Caco-2 (cell line): ENCODE data around the gene COL17A1. TPM values are rescaled to one million over a fixed set of nuclear protein-coding genes. Genes with fewer than 3 reads are reported as not detected.

Experiments
- BruUV-seq: library from RNA; stranded (reverse); fragments of 400-500 nt; replicated peaks from 2 replicates; lab custom pipeline; 2021; lab: Mats Ljungman, UMichigan
- CTCF ChIA-PET: fragments of 300-600 bp; sonication (Branson Sonifier 250); formaldehyde crosslinking; loops from one replicate; lab custom pipeline; 2022; ENCODE audit warnings: antibody characterized with exemption; lab: Charles Lee
- POLR2A ChIA-PET: fragments of 300-600 bp; sonication (Branson Sonifier 250); formaldehyde crosslinking; loops from one replicate; lab custom pipeline; 2022; ENCODE audit warnings: antibody characterized with exemption; lab: Charles Lee
- DNase-seq, 2 experiments: peaks; one replicate each; pipeline versions ENCODE4 v3.0.0 to v3.0.0-alpha.2; 2020 to 2022
- H3K27me3 ChIP-seq: replicated peaks from 2 replicates; pipeline ENCODE4 v1.6.0; 2011; ENCODE audit warnings: low read length; ENCODE audit not compliant: control insufficient read depth, insufficient read depth
- H3K36me3 ChIP-seq: 2 replicates; pipeline ENCODE4 v1.5.1; 2011; ENCODE audit warnings: low read length; ENCODE audit not compliant: control insufficient read depth, insufficient read depth
- H3K4me1 ChIP-seq: fragments of 250-450 bp; sonication (Bioruptor Pico); 2 replicates; pipeline ENCODE4 v1.5.1; 2020; ENCODE audit warnings: mild to moderate bottlenecking
- H3K4me3 ChIP-seq: 2 replicates; pipeline ENCODE4 v1.5.1; 2011; ENCODE audit warnings: low read depth, mild to moderate bottlenecking, control low read depth, low read length
- H3K9me3 ChIP-seq: fragments of 250-450 bp; sonication (Bioruptor Pico); 2 replicates; pipeline ENCODE4 v1.5.1; 2020; ENCODE audit warnings: mild to moderate bottlenecking, moderate library complexity
- H3K27ac Mint-ChIP-seq: one replicate; pipeline ENCODE4 v1.8.0; 2022; ENCODE audit warnings: mixed read lengths; ENCODE audit not compliant: unreplicated experiment
- H3K27me3 Mint-ChIP-seq: one replicate; pipeline ENCODE4 v1.8.0; 2022; ENCODE audit warnings: mixed read lengths; ENCODE audit not compliant: insufficient read depth, unreplicated experiment
- H3K36me3 Mint-ChIP-seq: one replicate; pipeline ENCODE4 v1.8.0; 2022; ENCODE audit warnings: mild to moderate bottlenecking, mixed read lengths; ENCODE audit not compliant: insufficient read depth, unreplicated experiment
- H3K4me1 Mint-ChIP-seq: one replicate; pipeline ENCODE4 v1.8.0; 2022; ENCODE audit warnings: low read depth, mixed read lengths; ENCODE audit not compliant: unreplicated experiment
- H3K4me3 Mint-ChIP-seq: one replicate; pipeline ENCODE4 v1.8.0; 2022; ENCODE audit warnings: mild to moderate bottlenecking, moderate library complexity, mixed read lengths; ENCODE audit not compliant: unreplicated experiment
- H3K9me3 Mint-ChIP-seq: one replicate; pipeline ENCODE4 v1.8.0; 2022; ENCODE audit warnings: mixed read lengths; ENCODE audit not compliant: unreplicated experiment
- intact Hi-C: fragments of 100-400 bp; cut with micrococcal nuclease; formaldehyde crosslinking; loops from one replicate; pipeline ENCODE4 v1.10.0; 2022; ENCODE audit not compliant: unreplicated experiment
- total RNA-seq: library from RNA; stranded (reverse); gene quantifications from 2 replicates; pipeline ENCODE4 v1.2.3, GENCODE V29; 2022
- TF ChIP-seq, protein P1 (sequence below), 2 experiments: fragments of 200-600 bp in 1 of 2; IDR thresholded peaks; 1 replicate in 1 of 2; 2 replicates in 1 of 2; pipeline versions ENCODE4 v1.5.1 to v1.8.0; 2011 to 2022; ENCODE audit warnings: antibody characterized with exemption in 1 of 2, control low read depth in 1 of 2, inconsistent platforms in 1 of 2, low read depth in 1 of 2, low read length in 1 of 2, mild to moderate bottlenecking in 1 of 2, moderate library complexity in 1 of 2; ENCODE audit not compliant: insufficient read depth in 1 of 2, severe bottlenecking in 1 of 2, unreplicated experiment in 1 of 2

Gene COL17A1
- total RNA-seq, 1 experiment from 2014 or later: 0.45 TPM

DNA sequence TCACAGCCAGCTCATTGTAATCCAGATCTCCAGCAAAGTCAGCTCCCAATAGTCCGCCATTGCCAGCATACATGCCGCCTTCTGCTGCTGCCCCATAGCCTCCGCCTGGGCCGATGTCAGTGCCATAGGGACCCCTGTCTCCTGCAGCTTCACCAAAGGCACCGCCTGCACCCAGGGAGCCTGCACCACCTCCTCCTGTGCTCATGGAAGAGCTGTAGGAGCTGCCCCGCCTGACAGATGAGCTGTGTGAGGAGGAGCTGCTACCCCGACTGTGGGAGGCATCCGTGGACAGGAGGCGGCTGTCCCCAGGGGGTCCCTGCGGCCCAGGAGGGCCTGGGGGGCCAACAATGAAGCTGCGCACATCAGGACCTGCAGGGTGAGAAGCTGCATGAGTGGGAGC is 51.7 kb downstream of the COL17A1 start:
- Histone ChIP-seq H3K27me3 (no peaks in the 10 kb centered on the region), H3K4me3 (no peak overlapping the region), H3K36me3 (no peaks in the 10 kb centered on the region), H3K4me1 (no peaks in the 10 kb centered on the region), H3K9me3 (no peaks in the 10 kb centered on the region)
- Mint-ChIP-seq H3K36me3 (peaks cover 21% of the 10 kb centered on the region), H3K9me3 (no peaks in the 10 kb centered on the region), H3K27me3 (no peaks in the 10 kb centered on the region), H3K4me1 (no peaks in the 10 kb centered on the region), H3K27ac (no peak overlapping the region), H3K4me3 (no peak overlapping the region)
- CTCF ChIA-PET: no interaction called here
- POLR2A ChIA-PET: no interaction called here
- TF ChIP-seq, protein P1, sequence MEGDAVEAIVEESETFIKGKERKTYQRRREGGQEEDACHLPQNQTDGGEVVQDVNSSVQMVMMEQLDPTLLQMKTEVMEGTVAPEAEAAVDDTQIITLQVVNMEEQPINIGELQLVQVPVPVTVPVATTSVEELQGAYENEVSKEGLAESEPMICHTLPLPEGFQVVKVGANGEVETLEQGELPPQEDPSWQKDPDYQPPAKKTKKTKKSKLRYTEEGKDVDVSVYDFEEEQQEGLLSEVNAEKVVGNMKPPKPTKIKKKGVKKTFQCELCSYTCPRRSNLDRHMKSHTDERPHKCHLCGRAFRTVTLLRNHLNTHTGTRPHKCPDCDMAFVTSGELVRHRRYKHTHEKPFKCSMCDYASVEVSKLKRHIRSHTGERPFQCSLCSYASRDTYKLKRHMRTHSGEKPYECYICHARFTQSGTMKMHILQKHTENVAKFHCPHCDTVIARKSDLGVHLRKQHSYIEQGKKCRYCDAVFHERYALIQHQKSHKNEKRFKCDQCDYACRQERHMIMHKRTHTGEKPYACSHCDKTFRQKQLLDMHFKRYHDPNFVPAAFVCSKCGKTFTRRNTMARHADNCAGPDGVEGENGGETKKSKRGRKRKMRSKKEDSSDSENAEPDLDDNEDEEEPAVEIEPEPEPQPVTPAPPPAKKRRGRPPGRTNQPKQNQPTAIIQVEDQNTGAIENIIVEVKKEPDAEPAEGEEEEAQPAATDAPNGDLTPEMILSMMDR (IDR thresholded peaks at IDR 0.05; ENCODE audit: insufficient read depth in 1 of 2, low read depth in 1 of 2, low read length in 1 of 2, severe bottlenecking in 1 of 2, unreplicated experiment in 1 of 2): no peak
- no TSS peak for BruUV-seq
- intact Hi-C loops: no loop called here
- DNase-seq: no peak

DNA sequence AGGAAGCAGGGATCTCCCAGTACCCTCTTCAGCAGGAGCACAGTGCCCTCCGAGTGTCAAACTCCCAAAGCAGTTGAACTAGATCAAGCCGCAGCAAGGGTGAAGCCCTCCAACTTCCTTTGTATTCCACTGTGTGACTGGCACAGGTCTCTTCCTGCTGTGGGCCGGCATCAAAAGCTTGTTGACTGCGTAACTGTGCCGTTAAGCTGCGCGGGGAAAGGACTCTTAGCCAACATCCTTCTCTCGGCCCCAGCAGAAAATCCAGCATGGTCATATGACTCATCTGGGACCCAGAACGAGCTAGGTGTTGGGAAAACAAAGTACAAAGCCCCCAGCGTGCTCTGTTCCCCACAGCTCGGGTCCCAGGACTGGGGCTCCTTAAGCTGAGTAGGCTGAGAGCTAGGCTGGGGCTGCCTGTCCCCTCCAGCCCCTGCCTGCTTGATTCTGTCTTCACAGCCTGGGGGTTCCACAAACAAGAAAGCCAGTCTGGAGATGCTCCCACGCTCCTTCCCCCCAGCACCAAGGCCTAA is 52.2 kb downstream of the COL17A1 start:
- Histone ChIP-seq H3K36me3 (no peaks in the 10 kb centered on the region), H3K4me1 (no peaks in the 10 kb centered on the region), H3K27me3 (no peaks in the 10 kb centered on the region), H3K4me3 (no peak overlapping the region), H3K9me3 (no peaks in the 10 kb centered on the region)
- POLR2A ChIA-PET: no interaction called here
- Mint-ChIP-seq H3K27me3 (no peaks in the 10 kb centered on the region), H3K4me3 (no peak overlapping the region), H3K4me1 (no peaks in the 10 kb centered on the region), H3K36me3 (peaks cover 25% of the 10 kb centered on the region), H3K27ac (no peak overlapping the region), H3K9me3 (no peaks in the 10 kb centered on the region)
- TF ChIP-seq, protein P1 (IDR thresholded peaks at IDR 0.05; ENCODE audit: insufficient read depth in 1 of 2, low read depth in 1 of 2, low read length in 1 of 2, severe bottlenecking in 1 of 2, unreplicated experiment in 1 of 2): no peak
- CTCF ChIA-PET: no interaction called here
- DNase-seq: no peak
- BruUV-seq: no TSS peak
- intact Hi-C loops: no loop called here

DNA sequence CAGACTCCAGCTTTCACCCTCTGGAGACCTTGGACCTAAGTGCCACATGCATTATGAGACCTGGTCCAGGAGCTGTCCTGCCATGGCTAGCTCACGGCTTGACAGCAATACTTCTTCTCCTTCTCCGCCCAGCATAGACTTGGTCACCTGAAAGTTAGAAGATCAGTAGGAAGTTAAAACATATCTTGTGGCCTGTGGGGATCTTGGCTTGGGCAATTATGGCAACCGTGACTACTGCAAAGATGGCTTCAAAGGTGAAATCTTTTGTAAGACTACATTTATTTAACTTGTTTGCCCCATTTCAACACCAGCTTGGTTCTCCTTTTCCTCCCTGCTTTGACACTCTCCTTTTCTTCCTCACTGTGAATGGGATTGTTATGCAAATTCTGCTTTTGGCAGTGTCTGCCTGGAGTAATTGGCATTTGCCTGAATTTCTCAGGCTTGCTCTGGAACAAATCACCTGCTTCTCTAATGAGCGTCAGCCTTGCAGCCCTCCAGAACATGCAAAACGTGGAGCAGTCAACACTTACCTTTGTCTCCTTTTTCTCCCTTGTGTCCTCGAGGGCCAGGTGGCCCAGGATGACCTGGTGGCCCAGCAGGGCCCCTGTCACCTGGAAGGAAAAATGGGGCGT is 53.4 kb downstream of the COL17A1 start:
- H3K27ac Mint-ChIP-seq: no peak overlapping the region
- BruUV-seq: no TSS peak
- no peaks in the 10 kb centered on the region for H3K36me3 ChIP-seq
- H3K9me3 Mint-ChIP-seq: no peaks in the 10 kb centered on the region
- DNase-seq: no peak
- TF ChIP-seq, protein P1 (IDR thresholded peaks at IDR 0.05; ENCODE audit: insufficient read depth in 1 of 2, low read depth in 1 of 2, low read length in 1 of 2, severe bottlenecking in 1 of 2, unreplicated experiment in 1 of 2): no peak
- intact Hi-C loops: no loop called here
- no peaks in the 10 kb centered on the region for H3K4me1 ChIP-seq
- ChIA-PET CTCF (interaction anchor here (0.6 kb wide), 1 partner anchor 49 kb away, joined by 3 read pairs; no protein-coding TSS in a partner anchor), POLR2A (no interaction called here)
- no peaks in the 10 kb centered on the region for H3K27me3 ChIP-seq
- no peaks in the 10 kb centered on the region for H3K27me3 Mint-ChIP-seq
- peaks cover 25% of the 10 kb centered on the region for H3K36me3 Mint-ChIP-seq
- no peak overlapping the region for H3K4me3 Mint-ChIP-seq
- no peaks in the 10 kb centered on the region for H3K9me3 ChIP-seq
- no peaks in the 10 kb centered on the region for H3K4me1 Mint-ChIP-seq
- no peak overlapping the region for H3K4me3 ChIP-seq
